ENCODE measurements around the gene LRRC4C.

GRCh38 chr11:41508121-41508520 is 48.7 kb upstream of the LRRC4C start:
- TF ChIP-seq CTCF (IDR thresholded peaks at IDR 0.05), result no peak
- TF ChIP-seq EP300 (IDR thresholded peaks at IDR 0.05), result no peak
- no peak for TF ChIP-seq POLR2A (IDR thresholded peaks at IDR 0.05)
- no peak for TF ChIP-seq POLR2AphosphoS5 (IDR thresholded peaks at IDR 0.05)
